Erythroblast (primary cell): ENCODE data around the gene GTF2I.
"Not testable (repeated sequence)": the region's sequence is repeated elsewhere in the genome, so short reads cannot be mapped to it uniquely, and the experiment has no call there.

Experiments
- DNase-seq, 2 experiments: peaks; one replicate each; lab custom pipeline; 2025; lab: John Stamatoyannopoulos, UW
- GATA1 ChIP-seq: IDR thresholded peaks from 2 replicates; pipeline ENCODE4 v1.6.1; 2011; ENCODE audit warnings: low read depth, mild to moderate bottlenecking, control low read depth, low read length, moderate library complexity
- POLR2A ChIP-seq: IDR thresholded peaks from 2 replicates; pipeline ENCODE4 v1.6.1; 2011; ENCODE audit warnings: mild to moderate bottlenecking, low read length

GTF2I gene

DNA sequence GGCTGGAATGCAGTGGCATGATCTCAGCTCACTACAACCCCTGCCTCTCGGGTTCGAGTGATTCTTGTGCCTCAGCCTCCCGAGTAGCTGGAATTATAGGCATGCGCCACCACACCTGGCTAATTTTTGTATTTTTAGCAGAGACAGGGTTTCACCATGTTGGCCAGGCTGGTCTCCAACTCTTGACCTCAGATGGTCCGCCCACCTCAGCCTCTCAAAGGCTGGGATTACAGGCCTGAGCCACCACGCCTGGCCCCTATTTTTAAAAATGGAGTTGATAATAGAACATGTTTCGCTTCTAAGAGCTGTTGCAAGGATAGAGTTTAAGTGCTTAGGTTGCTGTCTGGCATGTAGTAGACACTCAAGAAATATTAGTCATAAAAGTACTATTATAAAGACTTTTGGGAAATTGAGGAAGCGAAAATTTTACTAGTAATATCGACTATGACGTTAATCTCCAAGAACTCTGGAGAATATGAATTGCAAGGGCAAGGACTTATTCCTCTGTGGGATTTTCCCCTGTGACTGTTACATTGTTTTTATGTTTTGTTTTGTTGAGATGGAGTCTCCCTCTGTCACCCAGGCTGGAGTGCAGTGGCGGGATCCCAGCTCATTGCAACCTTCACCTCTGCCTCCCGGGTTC is 7.9 kb downstream of the GTF2I start:
- no peak for DNase-seq
- TF ChIP-seq GATA1 (no peak), POLR2A (no peak)

GRCh38 chr7:74667013-74667412 is 9.5 kb downstream of the GTF2I start:
- DNase-seq: not testable (repeated sequence)

GRCh38 chr7:74667520-74667919 is 10.0 kb downstream of the GTF2I start:
- DNase-seq: not testable (repeated sequence)

- no peak for TF ChIP-seq POLR2A
- TF ChIP-seq GATA1: no peak
- no peak for DNase-seq
Measured at GRCh38 chr7:74671602-74672001, 14.1 kb downstream of the GTF2I start.

DNA sequence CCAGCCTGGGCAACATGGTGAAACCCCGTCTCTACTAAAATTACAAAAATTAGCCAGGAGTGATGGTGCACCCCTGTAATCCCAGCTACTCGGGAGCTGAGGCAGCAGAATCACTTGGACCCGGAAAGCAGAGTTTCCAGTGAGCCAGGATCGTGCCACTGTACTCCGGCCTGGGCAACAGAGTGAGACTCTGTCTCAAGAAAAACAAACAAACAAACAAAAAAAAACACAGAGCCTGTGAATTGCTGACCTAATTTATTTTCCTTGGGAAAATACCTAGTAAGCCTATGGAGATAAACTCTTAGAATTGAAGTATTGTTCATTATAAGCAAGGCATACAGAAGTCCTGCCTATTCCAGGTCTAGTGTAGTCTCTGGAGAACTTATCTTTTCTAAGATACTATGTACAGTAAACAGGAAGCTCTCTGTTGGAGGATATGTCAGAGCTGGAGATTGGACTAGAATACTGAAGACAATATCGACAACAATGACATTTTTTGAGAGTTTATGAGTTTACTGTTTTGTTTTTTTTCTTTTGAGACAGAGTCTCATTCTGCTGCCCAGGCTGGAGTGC is 14.9 kb downstream of the GTF2I start:
- no peak for DNase-seq
- TF ChIP-seq POLR2A (no peak), GATA1 (no peak)

DNA sequence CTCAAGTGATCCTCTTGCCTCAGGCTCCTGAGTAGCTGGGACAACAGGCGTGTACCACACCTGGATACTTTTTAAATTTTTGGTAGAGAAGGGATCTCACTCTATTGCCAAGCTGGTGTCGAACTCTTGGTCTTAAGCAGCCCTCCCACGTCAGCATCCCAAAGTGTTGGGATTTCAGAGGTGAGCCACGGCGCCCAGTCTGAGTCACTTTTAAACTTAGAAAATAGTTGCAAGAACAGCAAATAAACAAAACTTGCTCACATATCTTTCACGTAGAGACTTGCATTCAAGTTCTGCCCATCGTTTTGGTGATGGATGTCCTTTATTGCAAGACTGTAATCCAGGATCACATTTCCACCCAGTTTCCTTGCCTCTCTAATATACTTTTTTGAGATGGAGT is 16.6 kb downstream of the GTF2I start:
- DNase-seq: no peak
- TF ChIP-seq POLR2A: no peak
- no peak for TF ChIP-seq GATA1

GRCh38 chr7:74682829-74683228 is 25.3 kb downstream of the GTF2I start:
- TF ChIP-seq GATA1: no peak
- no peak for TF ChIP-seq POLR2A
- no peak for DNase-seq

- peak in 1 of 2 experiments; percentile 9 for DNase-seq
- no peak for TF ChIP-seq POLR2A
- no peak for TF ChIP-seq GATA1
Measured at GRCh38 chr7:74683799-74684198, 26.3 kb downstream of the GTF2I start.

- TF ChIP-seq POLR2A: no peak
- no peak for TF ChIP-seq GATA1
- DNase-seq: no peak
Measured at GRCh38 chr7:74684473-74684872, 27.0 kb downstream of the GTF2I start.

DNA sequence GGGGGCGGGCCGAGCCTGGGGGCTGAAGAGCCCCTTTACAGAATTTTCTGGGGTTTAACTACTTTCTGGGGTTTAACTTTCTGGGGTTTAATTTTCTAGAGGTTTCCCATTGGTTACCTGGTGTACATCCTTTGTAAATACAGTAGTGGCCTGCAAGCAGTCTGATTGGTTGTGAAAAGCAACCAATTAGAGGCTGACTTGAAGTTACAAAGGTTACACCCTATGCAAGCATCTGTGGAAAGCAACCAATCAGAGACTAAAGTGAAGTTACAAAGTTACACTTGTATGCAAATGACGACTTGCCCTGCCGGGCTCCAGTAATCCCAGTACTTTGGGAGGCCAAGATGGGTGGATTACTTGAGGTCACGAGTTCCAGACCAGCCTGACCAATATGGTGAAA is 27.4 kb downstream of the GTF2I start:
- no peak for DNase-seq
- no peak for TF ChIP-seq GATA1
- no peak for TF ChIP-seq POLR2A

DNA sequence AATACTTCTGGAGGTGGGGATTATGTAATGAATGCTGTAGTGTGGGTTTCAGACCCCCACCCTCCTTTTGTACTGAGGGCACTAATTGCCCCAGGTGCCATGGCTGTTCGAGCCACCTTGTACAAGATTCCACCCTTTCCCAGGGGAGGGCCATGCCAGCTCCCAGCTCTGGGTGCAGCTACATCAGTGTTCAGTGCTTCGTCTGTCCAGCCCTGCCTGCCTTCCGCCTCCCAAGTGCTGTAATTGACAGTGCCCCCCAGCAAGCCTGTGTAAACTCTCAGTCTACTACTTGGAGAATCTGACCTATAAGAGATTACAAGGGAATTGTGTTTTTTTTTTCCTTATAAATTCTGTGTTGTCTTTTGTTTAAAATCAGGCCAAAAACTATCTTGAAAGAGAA is 33.0 kb downstream of the GTF2I start:
- TF ChIP-seq POLR2A (no peak), GATA1 (no peak)

GRCh38 chr7:74704419-74704818 is 46.9 kb downstream of the GTF2I start:
- DNase-seq: not testable (repeated sequence)

More for the DNA sequence above, 33.0 kb downstream of the GTF2I start:
- no peak for DNase-seq

DNA sequence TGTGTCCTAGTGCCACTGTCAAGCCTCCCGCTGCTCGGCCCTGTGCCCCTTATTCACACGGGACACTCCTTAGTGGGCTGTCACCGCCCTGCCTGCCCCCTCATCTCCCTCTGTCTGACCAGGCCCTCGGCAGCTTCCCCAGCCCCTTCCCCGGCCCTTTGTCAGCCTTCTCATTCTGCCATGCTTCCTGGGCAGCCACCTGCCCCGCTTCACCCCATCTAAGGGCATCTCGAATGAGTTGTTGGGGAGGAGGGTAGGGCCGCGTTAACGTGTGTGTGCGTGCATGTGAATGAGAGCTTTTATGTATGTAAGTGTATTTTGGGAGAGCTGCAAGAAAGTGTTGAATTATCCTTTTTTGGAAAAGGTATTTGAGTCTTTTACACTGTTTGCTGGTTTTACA is 49.7 kb downstream of the GTF2I start:
- no peak for DNase-seq
- TF ChIP-seq POLR2A (no peak), GATA1 (no peak)

GRCh38 chr7:74708569-74709275 is 51.2 kb downstream of the GTF2I start:
- no peak for DNase-seq
- TF ChIP-seq GATA1 (no peak), POLR2A (no peak)
